Loucy (cell line): Measurements from ENCODE around the gene MOB3C.
A peak's percentile ranks its signal among the peaks of the same experiment; 100 is the strongest.

ENCODE experiments used
- CTCF ChIP-seq: fragments of 200-600 bp; sonication (generic); conservative IDR thresholded peaks from 2 replicates; pipeline ENCODE4 v1.5.1; 2014; ENCODE audit warnings: mild to moderate bottlenecking, antibody characterized with exemption, low read length
- EZH2phosphoT487 ChIP-seq: fragments of 200-600 bp; IDR thresholded peaks from 2 replicates; pipeline ENCODE4 v1.6.1; 2018; ENCODE audit warnings: antibody characterized with exemption, mild to moderate bottlenecking, moderate library complexity, borderline replicate concordance

GRCh38 chr1:46603858-46604549 lies 12.6 kb downstream of the MOB3C start, which contains the start of gene MKNK1:
- TF ChIP-seq CTCF (peak; percentile 29; the same call in 1 of the 2 replicates), EZH2phosphoT487 (no peak)
